SU-DHL-6 (cell line): ENCODE data around the gene CEP104.

Source experiments
- H2AFZ ChIP-seq: fragments of 200-600 bp; sonication (generic); 2 replicates; pipeline ENCODE4 v1.6.1; 2014; ENCODE audit warnings: low read depth, mild to moderate bottlenecking, moderate library complexity, mixed read lengths, antibody characterized with exemption, low read length; ENCODE audit not compliant: severe bottlenecking
- H3F3A ChIP-seq: fragments of 200-600 bp; shearing (Covaris generic); 2 replicates; pipeline ENCODE4 v1.6.0; 2016; ENCODE audit warnings: antibody characterized with exemption, mild to moderate bottlenecking; ENCODE audit not compliant: insufficient read depth
- H3K27ac ChIP-seq: fragments of 200-600 bp; sonication (generic); 2 replicates; pipeline ENCODE4 v1.5.1; 2016; ENCODE audit warnings: low read depth, mild to moderate bottlenecking, low read length, moderate library complexity, mixed read lengths
- H3K27me3 ChIP-seq: fragments of 200-600 bp; sonication (generic), shearing (Covaris generic); 2 replicates; pipeline ENCODE4 v1.6.0; 2014; ENCODE audit warnings: mild to moderate bottlenecking, low read length
- H3K36me3 ChIP-seq: fragments of 200-600 bp; sonication (generic); 2 replicates; pipeline ENCODE4 v1.6.1; 2014; ENCODE audit warnings: mild to moderate bottlenecking, low read length, mixed read lengths
- H3K4me2 ChIP-seq: fragments of 300-600, 200-600 bp; shearing (Covaris generic), sonication (generic); 2 replicates; pipeline ENCODE4 v1.6.0; 2014; ENCODE audit warnings: low read length, low read depth, mild to moderate bottlenecking; ENCODE audit not compliant: poor library complexity, severe bottlenecking
- H3K4me3 ChIP-seq: fragments of 200-600 bp; sonication (generic); 2 replicates; pipeline ENCODE4 v1.5.1; 2014; ENCODE audit warnings: antibody characterized with exemption, low read length, mild to moderate bottlenecking, mixed read lengths; ENCODE audit not compliant: insufficient read depth, poor library complexity, severe bottlenecking
- H3K79me2 ChIP-seq: fragments of 200-600 bp; sonication (generic); 2 replicates; pipeline ENCODE4 v1.6.1; 2014; ENCODE audit warnings: mild to moderate bottlenecking, low read length, moderate library complexity; ENCODE audit not compliant: insufficient read depth
- H3K9ac ChIP-seq: fragments of 200-600 bp; sonication (generic); 2 replicates; pipeline ENCODE4 v1.7.0; 2014; ENCODE audit warnings: mild to moderate bottlenecking, low read length
- H3K9me2 ChIP-seq: fragments of 200-600 bp; sonication (generic); replicated peaks from 2 replicates; pipeline ENCODE4 v1.6.1; 2014; ENCODE audit warnings: low read length; ENCODE audit not compliant: insufficient read depth
- H3K9me3 ChIP-seq: fragments of 200-600 bp; sonication (generic); 2 replicates; pipeline ENCODE4 v1.6.1; 2014; ENCODE audit warnings: low read length, mixed read lengths; ENCODE audit not compliant: insufficient read depth
- H4K20me1 ChIP-seq: fragments of 200-600 bp; sonication (generic); 2 replicates; pipeline ENCODE4 v1.6.1; 2014; ENCODE audit warnings: low read depth, mild to moderate bottlenecking, antibody characterized with exemption, low read length, moderate library complexity, mixed read lengths
- CTCF ChIP-seq: fragments of 200-600 bp; sonication (generic); IDR thresholded peaks from one replicate; pipeline ENCODE4 v1.5.1; 2017; ENCODE audit warnings: antibody characterized with exemption, mild to moderate bottlenecking, low read length, moderate library complexity; ENCODE audit not compliant: insufficient read depth, poor library complexity, severe bottlenecking
- EZH2phosphoT487 ChIP-seq: fragments of 200-600 bp; sonication (generic), shearing (Covaris generic); conservative IDR thresholded peaks from 2 replicates; pipeline ENCODE4 v1.6.1; 2018; ENCODE audit warnings: mild to moderate bottlenecking, antibody characterized with exemption, low read length, moderate library complexity, mixed read lengths

The CEP104 gene

GRCh38 chr1:3816331-3817137 is 40.5 kb downstream of the CEP104 start:
- Histone ChIP-seq H3K79me2 (no peaks in the 10 kb centered on the region), H3K36me3 (no peaks in the 10 kb centered on the region), H3F3A (no peaks in the 10 kb centered on the region), H3K9me2 (no peaks in the 10 kb centered on the region), H3K27ac (no peak overlapping the region), H3K4me2 (no peak overlapping the region), H3K27me3 (no peaks in the 10 kb centered on the region), H3K9me3 (no peaks in the 10 kb centered on the region), H3K9ac (no peak overlapping the region), H2AFZ (no peak overlapping the region), H4K20me1 (no peaks in the 10 kb centered on the region), H3K4me3 (no peak overlapping the region)
- TF ChIP-seq EZH2phosphoT487 (no peak), CTCF (no peak)

GRCh38 chr1:3814771-3815561 is 42.0 kb downstream of the CEP104 start:
- Histone ChIP-seq H3K4me3 (no peak overlapping the region), H3K4me2 (no peak overlapping the region), H3F3A (no peaks in the 10 kb centered on the region), H3K9me2 (no peaks in the 10 kb centered on the region), H3K27me3 (no peaks in the 10 kb centered on the region), H3K9me3 (no peaks in the 10 kb centered on the region), H4K20me1 (no peaks in the 10 kb centered on the region), H2AFZ (no peak overlapping the region), H3K27ac (no peak overlapping the region), H3K9ac (no peak overlapping the region), H3K36me3 (no peaks in the 10 kb centered on the region), H3K79me2 (no peaks in the 10 kb centered on the region)
- TF ChIP-seq CTCF (no peak), EZH2phosphoT487 (no peak)

GRCh38 chr1:3814065-3814464 is 42.9 kb downstream of the CEP104 start:
- Histone ChIP-seq H3F3A (no peaks in the 10 kb centered on the region), H3K9me3 (no peaks in the 10 kb centered on the region), H3K27ac (no peak overlapping the region), H3K9ac (no peak overlapping the region), H3K4me3 (no peak overlapping the region), H2AFZ (no peak overlapping the region), H4K20me1 (no peaks in the 10 kb centered on the region), H3K4me2 (no peak overlapping the region), H3K27me3 (no peaks in the 10 kb centered on the region), H3K79me2 (no peaks in the 10 kb centered on the region), H3K9me2 (no peaks in the 10 kb centered on the region), H3K36me3 (no peaks in the 10 kb centered on the region)
- no peak for TF ChIP-seq EZH2phosphoT487
- no peak for TF ChIP-seq CTCF
